HCT116 (cell line): Measurements from ENCODE around the gene TRPT1. TPM values are rescaled to one million over a fixed set of nuclear protein-coding genes. Genes with fewer than 3 reads are reported as not detected.

Source experiments
- ATAC-seq: fragments of 200-7000 bp; cut with Tn5 transposase; 2 replicates; pipeline ENCODE4 v1.9.1; 2020; ENCODE audit warnings: mild to moderate bottlenecking, moderate library complexity
- BruUV-seq: library from RNA; stranded (reverse); fragments of 400-500 nt; replicated peaks from 2 replicates; lab custom pipeline; 2021; lab: Mats Ljungman, UMichigan
- CTCF ChIA-PET: fragments of 300-600 bp; sonication (Branson Sonifier 250); formaldehyde crosslinking; loops from one replicate; lab custom pipeline; 2021; ENCODE audit warnings: antibody characterized with exemption; lab: Charles Lee
- POLR2A ChIA-PET: fragments of 300-600, 350-600 bp; sonication (Branson Sonifier 250); formaldehyde crosslinking; loops from one replicate; lab custom pipeline; 2021; ENCODE audit warnings: antibody characterized with exemption; lab: Charles Lee
- RAD21 ChIA-PET, 2 experiments: fragments of 300-600 bp; sonication (Branson Sonifier 250); formaldehyde crosslinking; loops; one replicate each; lab custom pipeline; 2023; ENCODE audit warnings: low total read pairs in 2 of 2; ENCODE audit not compliant: uncharacterized antibody in 2 of 2, unreplicated experiment in 2 of 2, low non-redundant PET in 1 of 2; lab: Charles Lee
- DNase-seq: peaks from one replicate; pipeline ENCODE4 v3.0.0-alpha.2; 2010; ENCODE audit warnings: low read depth, low spot score
- H2AFZ ChIP-seq: fragments of 200-600 bp; shearing (Covaris generic), sonication (generic); 2 replicates; pipeline ENCODE4 v1.6.1; 2017; ENCODE audit warnings: low read depth, mixed run types, mixed read lengths, antibody characterized with exemption, low read length; ENCODE audit not compliant: poor library complexity, severe bottlenecking
- H3K27ac ChIP-seq: 2 replicates; pipeline ENCODE4 v1.5.1; 2012; ENCODE audit warnings: low read depth, low read length
- H3K27me3 ChIP-seq: fragments of 200-600 bp; sonication (generic); 2 replicates; pipeline ENCODE4 v1.6.1; 2016; ENCODE audit warnings: mixed run types, low read length, mixed read lengths; ENCODE audit not compliant: insufficient read depth
- H3K36me3 ChIP-seq, 2 experiments: fragments of 200-500 bp in 1 of 2; fragments of 200-600 bp in 1 of 2; sonication (Bioruptor generic) in 1 of 2; sonication (generic) in 1 of 2; 2 replicates each; pipeline versions ENCODE4 v1.5.1 to v1.6.1; 2014 to 2016; ENCODE audit warnings: low read length in 2 of 2, inconsistent platforms in 1 of 2, mixed read lengths in 1 of 2, mixed run types in 1 of 2; ENCODE audit not compliant: insufficient read depth in 2 of 2, control insufficient read depth in 1 of 2
- H3K4me1 ChIP-seq, 2 experiments: fragments of 200-600 bp in 1 of 2; sonication (generic) in 1 of 2; 2 replicates each; pipeline versions ENCODE4 v1.5.1 to v1.6.1; 2012 to 2017; ENCODE audit warnings: low read length in 2 of 2, inconsistent platforms in 1 of 2, mild to moderate bottlenecking in 1 of 2, mixed read lengths in 1 of 2, mixed run types in 1 of 2, moderate library complexity in 1 of 2; ENCODE audit not compliant: insufficient read depth in 2 of 2, control insufficient read depth in 1 of 2
- H3K4me2 ChIP-seq: fragments of 200-600 bp; sonication (generic); 2 replicates; pipeline ENCODE4 v1.6.1; 2017; ENCODE audit warnings: mixed run types, low read length, mixed read lengths
- H3K4me3 ChIP-seq, 2 experiments: fragments of 200-600 bp in 1 of 2; sonication (generic) in 1 of 2; replicated peaks in 1 of 2; 2 replicates each; pipeline ENCODE4 v1.5.1; 2011 to 2016; ENCODE audit warnings: low read length in 2 of 2, control low read depth in 1 of 2, low read depth in 1 of 2, mild to moderate bottlenecking in 1 of 2, mixed read lengths in 1 of 2, mixed run types in 1 of 2
- H3K79me2 ChIP-seq: fragments of 200-600 bp; sonication (generic); 2 replicates; pipeline ENCODE4 v1.6.1; 2017; ENCODE audit warnings: mild to moderate bottlenecking, mixed run types, low read length, moderate library complexity, mixed read lengths; ENCODE audit not compliant: insufficient read depth
- H3K9ac ChIP-seq: fragments of 200-600 bp; sonication (generic); 2 replicates; pipeline ENCODE4 v1.6.1; 2016; ENCODE audit warnings: low read length, mixed read lengths
- H3K9me2 ChIP-seq: fragments of 200-600 bp; sonication (generic), shearing (Covaris generic); 2 replicates; pipeline ENCODE4 v1.6.1; 2017; ENCODE audit warnings: mixed run types, mild to moderate bottlenecking, moderate library complexity; ENCODE audit not compliant: insufficient read depth
- H3K9me3 ChIP-seq, 2 experiments: fragments of 200-500 bp in 1 of 2; fragments of 200-600 bp in 1 of 2; sonication (Bioruptor generic) in 1 of 2; sonication (generic) in 1 of 2; 2 replicates each; pipeline ENCODE4 v1.6.1; 2014 to 2017; ENCODE audit warnings: low read length in 2 of 2, mixed read lengths in 2 of 2, inconsistent platforms in 1 of 2, low read depth in 1 of 2, mild to moderate bottlenecking in 1 of 2, mixed run types in 1 of 2, moderate library complexity in 1 of 2; ENCODE audit not compliant: control insufficient read depth in 1 of 2, insufficient read depth in 1 of 2
- H4K20me1 ChIP-seq: fragments of 200-600 bp; sonication (generic), shearing (Covaris generic); 2 replicates; pipeline ENCODE4 v1.6.1; 2017; ENCODE audit warnings: mixed run types, mild to moderate bottlenecking, moderate library complexity; ENCODE audit not compliant: insufficient read depth
- CEBPB ChIP-seq: IDR thresholded peaks from 2 replicates; pipeline ENCODE4 v1.6.1; 2012; ENCODE audit warnings: low read depth
- EZH2 ChIP-seq: fragments of 200-600 bp; sonication (generic); IDR thresholded peaks from 2 replicates; pipeline ENCODE4 v1.6.1; 2017; ENCODE audit warnings: antibody characterized with exemption, mixed run types
- FOSL1 ChIP-seq: IDR thresholded peaks from 2 replicates; pipeline ENCODE4 v1.6.1; 2012; ENCODE audit warnings: low read depth
- JUND ChIP-seq: IDR thresholded peaks from 2 replicates; pipeline ENCODE4 v1.6.1; 2012
- POLR2A ChIP-seq: IDR thresholded peaks from 2 replicates; pipeline ENCODE4 v1.7.0; 2011; ENCODE audit warnings: borderline replicate concordance; ENCODE audit not compliant: insufficient read depth, insufficient read length; ENCODE audit errors: extremely low read depth
- RAD21 ChIP-seq: IDR thresholded peaks from 2 replicates; pipeline ENCODE4 v1.6.1; 2012; ENCODE audit warnings: low read depth, mild to moderate bottlenecking
- SP1 ChIP-seq: IDR thresholded peaks from 2 replicates; pipeline ENCODE4 v1.6.1; 2012; ENCODE audit warnings: low read depth
- TCF7L2 ChIP-seq: IDR thresholded peaks from 2 replicates; pipeline ENCODE4 v1.7.0; 2011; ENCODE audit warnings: borderline replicate concordance, inconsistent platforms; ENCODE audit not compliant: insufficient read depth, insufficient read length; ENCODE audit errors: extremely low read depth
- ZFX ChIP-seq: fragments of 450-650 bp; IDR thresholded peaks from 2 replicates; pipeline ENCODE4 v1.6.1; 2017
- ZNF274 ChIP-seq: fragments of 200-500 bp; sonication (Bioruptor generic); IDR thresholded peaks from 2 replicates; pipeline ENCODE4 v1.6.1; 2014; ENCODE audit warnings: mild to moderate bottlenecking, low read depth, low read length, inconsistent platforms
- intact Hi-C: fragments of 100-400 bp; cut with micrococcal nuclease; formaldehyde crosslinking; loops from 2 replicates; pipeline ENCODE4 v1.10.0; 2022
- total RNA-seq: library from RNA; stranded (reverse); gene quantifications from one replicate; pipeline ENCODE4 v1.2.1, GENCODE V29; 2021; ENCODE audit not compliant: unreplicated experiment
- TF ChIP-seq, protein P1 (sequence below): IDR thresholded peaks from 2 replicates; pipeline ENCODE4 v1.6.1; 2011; ENCODE audit warnings: mild to moderate bottlenecking, low read length, moderate library complexity; ENCODE audit not compliant: insufficient replicate concordance; ENCODE audit errors: extremely low read depth
- TF ChIP-seq, protein P2 (sequence below): IDR thresholded peaks from 2 replicates; pipeline ENCODE4 v1.6.1; 2012
- TF ChIP-seq, protein P3 (sequence below): IDR thresholded peaks from 2 replicates; pipeline ENCODE4 v1.6.1; 2012

TRPT1 gene
- total RNA-seq, 1 experiment from 2014 or later: 43.2 TPM

DNA sequence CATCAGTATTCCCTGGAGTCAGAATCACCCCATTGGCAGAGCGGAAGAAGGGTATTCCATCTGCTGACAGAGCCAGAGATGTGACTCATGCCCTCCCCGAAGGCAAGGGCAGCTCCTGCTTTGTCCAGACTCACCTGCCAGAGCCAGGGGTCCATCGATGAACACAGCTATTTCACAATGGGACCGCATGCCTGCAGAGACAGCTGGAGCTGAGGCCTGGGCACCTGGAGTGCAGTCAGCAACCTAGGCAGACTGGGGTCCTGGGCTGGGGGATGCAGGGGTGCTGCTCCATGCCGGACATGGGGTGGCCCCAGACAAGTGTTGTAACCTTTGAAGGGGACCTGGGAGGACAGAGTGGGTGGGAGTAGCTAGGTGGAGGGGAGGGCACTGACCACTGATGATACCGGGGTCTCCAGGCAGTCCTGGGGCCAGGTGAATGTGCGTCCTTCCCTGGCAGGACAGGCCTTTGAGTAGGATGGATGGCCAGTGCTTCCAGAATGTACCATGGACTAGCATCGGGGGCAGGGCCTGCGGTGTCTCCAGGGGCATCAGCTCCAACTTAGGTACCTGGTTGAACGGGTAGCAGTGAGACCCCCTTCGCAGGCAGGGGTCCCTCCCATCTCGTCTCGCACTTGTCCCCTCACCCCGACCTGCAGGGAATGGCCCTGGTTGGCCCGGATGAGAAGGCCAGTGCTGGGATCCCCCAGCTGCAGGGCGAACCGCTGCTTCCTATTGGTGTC, 1.7 kb downstream of the TRPT1 start:
- DNase-seq: no peak
- H3K79me2 ChIP-seq: peaks cover 19% of the 10 kb centered on the region; the same call in 1 of the 2 replicates
- intact Hi-C loops: no loop called here
- peaks cover 10 to 26% of the 10 kb centered on the region in 2 experiments for H3K4me1 ChIP-seq
- no peak overlapping the region for H3K9ac ChIP-seq
- peak overlapping the region; percentile 95; the same call in 1 of the 2 replicates for H3K27ac ChIP-seq
- no peaks in the 10 kb centered on the region for H4K20me1 ChIP-seq
- POLR2A ChIA-PET: no interaction called here
- H3K27me3 ChIP-seq: no peaks in the 10 kb centered on the region
- no peak for ATAC-seq
- peak overlapping the region; percentile 100 for H3K4me2 ChIP-seq
- no peak for TF ChIP-seq RAD21
- H2AFZ ChIP-seq: no peak overlapping the region
- no peaks in the 10 kb centered on the region for H3K9me2 ChIP-seq
- H3K9me3 ChIP-seq: no peaks in the 10 kb centered on the region
- peak overlapping the region in 1 of 2 experiments; percentile 90; a peak in 2 of 4 replicates for H3K4me3 ChIP-seq
- RAD21 ChIA-PET: interaction anchor here in 1 of 2 experiments (0.8 kb wide), 1 partner anchor 20 kb away, joined by 3 read pairs; no protein-coding TSS in a partner anchor
- CTCF ChIA-PET: interaction anchor here (0.8 to 1.5 kb wide), 2 partner anchors 20 to 80 kb away, joined by 3 to 4 read pairs; no protein-coding TSS in a partner anchor
- H3K36me3 ChIP-seq: peaks cover 0 to 6% of the 10 kb centered on the region in 2 experiments; a peak in 1 of 4 replicates
- no TSS peak for BruUV-seq

DNA sequence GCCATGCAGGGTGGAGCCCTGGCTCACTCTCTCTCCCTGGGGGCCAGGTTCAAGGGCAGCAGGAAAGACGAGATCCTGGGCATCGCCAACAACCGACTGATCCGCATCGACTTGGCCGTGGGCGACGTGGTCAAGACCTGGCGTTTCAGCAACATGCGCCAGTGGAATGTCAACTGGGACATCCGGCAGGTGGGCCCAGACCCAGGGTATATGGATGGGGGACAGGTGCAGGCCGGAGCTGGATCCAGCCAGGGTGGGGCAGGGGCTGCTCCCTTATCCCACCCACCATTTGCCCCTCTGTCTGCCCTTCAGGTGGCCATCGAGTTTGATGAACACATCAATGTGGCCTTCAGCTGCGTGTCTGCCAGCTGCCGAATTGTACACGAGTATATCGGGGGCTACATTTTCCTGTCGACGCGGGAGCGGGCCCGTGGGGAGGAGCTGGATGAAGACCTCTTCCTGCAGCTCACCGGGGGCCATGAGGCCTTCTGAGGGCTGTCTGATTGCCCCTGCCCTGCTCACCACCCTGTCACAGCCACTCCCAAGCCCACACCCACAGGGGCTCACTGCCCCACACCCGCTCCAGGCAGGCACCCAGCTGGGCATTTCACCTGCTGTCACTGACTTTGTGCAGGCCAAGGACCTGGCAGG, 2.9 kb downstream of the TRPT1 start:
- RAD21 ChIA-PET: no interaction called here
- no peak overlapping the region for H2AFZ ChIP-seq
- H3K4me3 ChIP-seq: no peak overlapping the region
- no peak overlapping the region for H3K27ac ChIP-seq
- intact Hi-C loops: no loop called here
- ATAC-seq (no peak), DNase-seq (no peak)
- BruUV-seq: no TSS peak
- peaks cover 19% of the 10 kb centered on the region; the same call in 1 of the 2 replicates for H3K79me2 ChIP-seq
- CTCF ChIA-PET: interaction anchor here (1.5 kb wide), 1 partner anchor 81 kb away, joined by 4 read pairs; no protein-coding TSS in a partner anchor
- no peaks in the 10 kb centered on the region for H3K9me2 ChIP-seq
- H4K20me1 ChIP-seq: no peaks in the 10 kb centered on the region
- POLR2A ChIA-PET: no interaction called here
- TF ChIP-seq ZFX (no peak), CEBPB (no peak), RAD21 (no peak), POLR2A (no peak), SP1 (no peak), JUND (no peak), EZH2 (no peak), ZNF274 (no peak), FOSL1 (no peak), TCF7L2 (no peak)
- TF ChIP-seq, protein P1, sequence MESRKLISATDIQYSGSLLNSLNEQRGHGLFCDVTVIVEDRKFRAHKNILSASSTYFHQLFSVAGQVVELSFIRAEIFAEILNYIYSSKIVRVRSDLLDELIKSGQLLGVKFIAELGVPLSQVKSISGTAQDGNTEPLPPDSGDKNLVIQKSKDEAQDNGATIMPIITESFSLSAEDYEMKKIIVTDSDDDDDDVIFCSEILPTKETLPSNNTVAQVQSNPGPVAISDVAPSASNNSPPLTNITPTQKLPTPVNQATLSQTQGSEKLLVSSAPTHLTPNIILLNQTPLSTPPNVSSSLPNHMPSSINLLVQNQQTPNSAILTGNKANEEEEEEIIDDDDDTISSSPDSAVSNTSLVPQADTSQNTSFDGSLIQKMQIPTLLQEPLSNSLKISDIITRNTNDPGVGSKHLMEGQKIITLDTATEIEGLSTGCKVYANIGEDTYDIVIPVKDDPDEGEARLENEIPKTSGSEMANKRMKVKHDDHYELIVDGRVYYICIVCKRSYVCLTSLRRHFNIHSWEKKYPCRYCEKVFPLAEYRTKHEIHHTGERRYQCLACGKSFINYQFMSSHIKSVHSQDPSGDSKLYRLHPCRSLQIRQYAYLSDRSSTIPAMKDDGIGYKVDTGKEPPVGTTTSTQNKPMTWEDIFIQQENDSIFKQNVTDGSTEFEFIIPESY: no peak
- TF ChIP-seq, protein P2, sequence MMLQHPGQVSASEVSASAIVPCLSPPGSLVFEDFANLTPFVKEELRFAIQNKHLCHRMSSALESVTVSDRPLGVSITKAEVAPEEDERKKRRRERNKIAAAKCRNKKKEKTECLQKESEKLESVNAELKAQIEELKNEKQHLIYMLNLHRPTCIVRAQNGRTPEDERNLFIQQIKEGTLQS: no peak
- TF ChIP-seq, protein P3, sequence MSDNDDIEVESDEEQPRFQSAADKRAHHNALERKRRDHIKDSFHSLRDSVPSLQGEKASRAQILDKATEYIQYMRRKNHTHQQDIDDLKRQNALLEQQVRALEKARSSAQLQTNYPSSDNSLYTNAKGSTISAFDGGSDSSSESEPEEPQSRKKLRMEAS: no peak
- no peaks in the 10 kb centered on the region for H3K9me3 ChIP-seq
- peaks cover 9 to 22% of the 10 kb centered on the region in 2 experiments for H3K4me1 ChIP-seq
- H3K36me3 ChIP-seq: peaks cover 0 to 6% of the 10 kb centered on the region in 2 experiments; a peak in 1 of 4 replicates
- no peak overlapping the region for H3K4me2 ChIP-seq
- H3K27me3 ChIP-seq: no peaks in the 10 kb centered on the region
- H3K9ac ChIP-seq: no peak overlapping the region
